Keratinocyte (primary cell): ENCODE measurements around the gene CAMKK2. TPM values are rescaled to one million over a fixed set of nuclear protein-coding genes. Genes with fewer than 3 reads are reported as not detected.

Experiments used
- DNase-seq: peaks from one replicate; pipeline ENCODE4 v3.0.0-alpha.2; 2011; ENCODE audit warnings: low read depth, missing footprints, low spot score
- FAIRE-seq: peaks from 2 replicates; lab custom pipeline; 2011; peaks lifted over from hg19 to GRCh38; lab: Jason Lieb, UNC
- H2AFZ ChIP-seq: 2 replicates; pipeline ENCODE4 v1.6.0; 2012; ENCODE audit warnings: low read length, control low read depth, inconsistent platforms; ENCODE audit not compliant: control insufficient read depth
- H3K27ac ChIP-seq: 2 replicates; pipeline ENCODE4 v1.5.1; 2011; ENCODE audit warnings: low read length; ENCODE audit not compliant: control insufficient read depth, insufficient read depth
- H3K27me3 ChIP-seq: 3 replicates; pipeline ENCODE4 v1.6.0; 2011; ENCODE audit warnings: low read length; ENCODE audit not compliant: control insufficient read depth, insufficient read depth; ENCODE audit errors: extremely low read depth
- H3K36me3 ChIP-seq, 2 experiments: 2 replicates in 1 of 2; 3 replicates in 1 of 2; pipeline ENCODE4 v1.5.1; 2011; ENCODE audit warnings: low read length in 2 of 2, mild to moderate bottlenecking in 1 of 2; ENCODE audit not compliant: control insufficient read depth in 2 of 2, insufficient read depth in 2 of 2; ENCODE audit errors: extremely low read depth in 1 of 2
- H3K4me1 ChIP-seq: 3 replicates; pipeline ENCODE4 v1.5.1; 2011; ENCODE audit warnings: low read length; ENCODE audit not compliant: control insufficient read depth, insufficient read depth; ENCODE audit errors: extremely low read depth
- H3K4me2 ChIP-seq: 3 replicates; pipeline ENCODE4 v1.6.0; 2011; ENCODE audit warnings: low read depth, low read length; ENCODE audit not compliant: control insufficient read depth, insufficient read depth; ENCODE audit errors: extremely low read depth
- H3K4me3 ChIP-seq, 3 experiments: fragments of 200-600 bp in 1 of 3; sonication (generic) in 1 of 3; 2 replicates in 2 of 3; 3 replicates in 1 of 3; pipeline ENCODE4 v1.5.1; 2011 to 2016; ENCODE audit warnings: low read length in 3 of 3, mild to moderate bottlenecking in 3 of 3, control low read depth in 2 of 3, inconsistent platforms in 1 of 3, low read depth in 1 of 3, mixed read lengths in 1 of 3, mixed run types in 1 of 3, moderate library complexity in 1 of 3; ENCODE audit not compliant: control insufficient read depth in 2 of 3, insufficient read depth in 2 of 3; ENCODE audit errors: extremely low read depth in 1 of 3
- H3K79me2 ChIP-seq: 2 replicates; pipeline ENCODE4 v1.6.0; 2012; ENCODE audit warnings: low read length; ENCODE audit not compliant: control insufficient read depth, insufficient read depth
- H3K9ac ChIP-seq: 3 replicates; pipeline ENCODE4 v1.6.0; 2011; ENCODE audit warnings: low read length; ENCODE audit not compliant: control insufficient read depth, insufficient read depth; ENCODE audit errors: extremely low read depth
- H3K9me1 ChIP-seq: 3 replicates; pipeline ENCODE4 v1.6.0; 2011; ENCODE audit warnings: low read length; ENCODE audit not compliant: control insufficient read depth, insufficient read depth; ENCODE audit errors: extremely low read depth
- H3K9me3 ChIP-seq: 2 replicates; pipeline ENCODE4 v1.5.1; 2012; ENCODE audit warnings: low read depth, low read length; ENCODE audit not compliant: control insufficient read depth
- H4K20me1 ChIP-seq: 3 replicates; pipeline ENCODE4 v1.6.0; 2011; ENCODE audit warnings: low read length; ENCODE audit not compliant: control insufficient read depth, insufficient read depth; ENCODE audit errors: extremely low read depth
- EZH2 ChIP-seq: IDR thresholded peaks from one replicate; pipeline ENCODE4 v1.6.1; 2012; ENCODE audit warnings: inconsistent platforms, mild to moderate bottlenecking, low read length, moderate library complexity
- dilution Hi-C: fragments of 300-500 bp; cut with MboI; formaldehyde crosslinking; loops from one replicate; pipeline ENCODE4 v1.7.0; 2020; ENCODE audit warnings: low sequenced_read_pairs; ENCODE audit not compliant: extremely low pct_ligation_motif_present
- polyA plus RNA-seq, 5 experiments: library from polyadenylated mRNA; depleted of rRNA in 3 of 5; stranded (reverse) in 3 of 5; stranded (forward) in 1 of 5; unstranded in 1 of 5; fragments of >200 nt; gene quantifications; 1 replicate in 1 of 5; 2 replicates in 3 of 5; 3 replicates in 1 of 5; pipeline versions ENCODE4 v1.2.1 to v1.2.3, GENCODE V29; 2011 to 2012; ENCODE audit warnings: missing spikeins in 2 of 5, low read depth in 1 of 5, low replicate concordance in 1 of 5
- TF ChIP-seq, protein P1 (sequence below), 3 experiments: IDR thresholded peaks in 1 of 3; conservative IDR thresholded peaks in 1 of 3; optimal IDR thresholded peaks in 1 of 3; 2 replicates in 2 of 3; 3 replicates in 1 of 3; pipeline versions ENCODE3 to v1.5.1; 2011; ENCODE audit warnings: low read length in 3 of 3, mild to moderate bottlenecking in 3 of 3, moderate library complexity in 2 of 3, control low read depth in 1 of 3, inconsistent platforms in 1 of 3; ENCODE audit not compliant: insufficient read depth in 2 of 3; ENCODE audit errors: extremely low read depth in 1 of 3

Gene CAMKK2
- polyA plus RNA-seq, 1 donor (not counting 4 experiments of a cell fraction or from before 2014, with no cell fraction given) = 18.6 TPM

DNA sequence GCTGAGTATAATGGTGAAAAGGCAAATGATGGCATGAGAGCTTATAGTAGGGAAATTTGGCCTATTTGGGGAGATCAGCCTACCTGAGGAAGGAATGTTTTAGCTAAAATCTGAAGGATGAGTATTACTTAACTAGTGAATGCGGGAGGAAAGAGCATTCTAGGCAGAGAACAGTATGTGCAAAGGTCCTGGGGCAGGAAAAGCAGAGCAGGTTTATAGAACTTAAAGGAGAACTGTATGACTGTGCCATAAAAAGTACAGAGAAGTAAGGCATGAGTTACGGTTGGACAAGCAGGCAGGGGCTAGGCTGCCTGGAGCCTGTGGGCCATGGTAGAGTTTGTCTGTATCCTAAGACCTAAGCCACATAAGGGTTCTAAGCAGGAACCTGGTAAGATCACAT lies 108.3 kb downstream of the CAMKK2 start:
- H3K9me1 ChIP-seq = no peaks in the 10 kb centered on the region
- DNase-seq = no peak
- no peaks in the 10 kb centered on the region for H3K36me3 ChIP-seq
- H3K9me3 ChIP-seq = no peaks in the 10 kb centered on the region
- no peak overlapping the region for H3K27ac ChIP-seq
- H3K9ac ChIP-seq = no peak overlapping the region
- no peaks in the 10 kb centered on the region for H4K20me1 ChIP-seq
- no peak overlapping the region for H2AFZ ChIP-seq
- H3K27me3 ChIP-seq = no peaks in the 10 kb centered on the region
- no peaks in the 10 kb centered on the region for H3K79me2 ChIP-seq
- no peak for FAIRE-seq
- TF ChIP-seq, protein P1, sequence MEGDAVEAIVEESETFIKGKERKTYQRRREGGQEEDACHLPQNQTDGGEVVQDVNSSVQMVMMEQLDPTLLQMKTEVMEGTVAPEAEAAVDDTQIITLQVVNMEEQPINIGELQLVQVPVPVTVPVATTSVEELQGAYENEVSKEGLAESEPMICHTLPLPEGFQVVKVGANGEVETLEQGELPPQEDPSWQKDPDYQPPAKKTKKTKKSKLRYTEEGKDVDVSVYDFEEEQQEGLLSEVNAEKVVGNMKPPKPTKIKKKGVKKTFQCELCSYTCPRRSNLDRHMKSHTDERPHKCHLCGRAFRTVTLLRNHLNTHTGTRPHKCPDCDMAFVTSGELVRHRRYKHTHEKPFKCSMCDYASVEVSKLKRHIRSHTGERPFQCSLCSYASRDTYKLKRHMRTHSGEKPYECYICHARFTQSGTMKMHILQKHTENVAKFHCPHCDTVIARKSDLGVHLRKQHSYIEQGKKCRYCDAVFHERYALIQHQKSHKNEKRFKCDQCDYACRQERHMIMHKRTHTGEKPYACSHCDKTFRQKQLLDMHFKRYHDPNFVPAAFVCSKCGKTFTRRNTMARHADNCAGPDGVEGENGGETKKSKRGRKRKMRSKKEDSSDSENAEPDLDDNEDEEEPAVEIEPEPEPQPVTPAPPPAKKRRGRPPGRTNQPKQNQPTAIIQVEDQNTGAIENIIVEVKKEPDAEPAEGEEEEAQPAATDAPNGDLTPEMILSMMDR (optimal IDR thresholded peaks at IDR 0.05 in 1 of 3, IDR thresholded peaks at IDR 0.05 in 1 of 3, conservative IDR thresholded peaks at IDR 0.05 in 1 of 3; ENCODE audit: extremely low read depth in 1 of 3, insufficient read depth in 2 of 3, low read length in 3 of 3) = no peak
- no peak for TF ChIP-seq EZH2
- dilution Hi-C loops = no loop called here
- no peak overlapping the region for H3K4me2 ChIP-seq
- peaks cover 19% of the 10 kb centered on the region for H3K4me1 ChIP-seq
- no peak overlapping the region for H3K4me3 ChIP-seq

Other genes starting within 250 kb of the CAMKK2 start
- 0.12 to 0.21 TPM (median 0.20 TPM) in 3 replicates for gene P2RX7, start 163.8 kb downstream of the CAMKK2 start, polyA plus RNA-seq
- gene P2RX4, start 86.6 kb downstream of the CAMKK2 start, polyA plus RNA-seq = 5.1 to 8.6 TPM (median 5.3 TPM) in 3 replicates
- gene ANAPC5, start 55.7 kb upstream of the CAMKK2 start, polyA plus RNA-seq = 109 to 141 TPM (median 115 TPM) in 3 replicates
- 39.0 to 49.0 TPM (median 49.0 TPM) in 3 replicates for gene RNF34, start 103.4 kb upstream of the CAMKK2 start, polyA plus RNA-seq